ENCODE measurements around the gene CELF2.

The CELF2 gene

DNA sequence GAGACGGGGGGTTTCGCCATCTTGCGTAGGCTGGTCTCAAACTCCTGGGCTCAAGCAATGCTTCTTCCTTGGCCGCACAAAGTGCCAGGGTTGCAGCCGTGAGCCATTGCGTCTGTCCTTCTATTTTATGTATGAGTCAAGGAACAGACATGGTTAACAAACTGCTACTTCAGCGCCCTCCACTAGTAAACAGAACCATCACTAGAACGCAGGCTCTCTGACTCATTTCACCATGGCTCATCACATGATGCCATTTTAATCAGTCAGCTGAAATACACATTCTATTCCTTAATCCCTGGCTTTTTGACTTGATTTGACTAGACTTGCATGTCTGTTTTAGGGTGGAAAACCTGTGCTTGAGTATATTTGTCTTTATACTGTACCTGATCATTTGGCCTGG is 41.3 kb downstream of the CELF2 start:
- no peak for DNase-seq (ENCODE audit: low read depth in 3 of 3)

DNA sequence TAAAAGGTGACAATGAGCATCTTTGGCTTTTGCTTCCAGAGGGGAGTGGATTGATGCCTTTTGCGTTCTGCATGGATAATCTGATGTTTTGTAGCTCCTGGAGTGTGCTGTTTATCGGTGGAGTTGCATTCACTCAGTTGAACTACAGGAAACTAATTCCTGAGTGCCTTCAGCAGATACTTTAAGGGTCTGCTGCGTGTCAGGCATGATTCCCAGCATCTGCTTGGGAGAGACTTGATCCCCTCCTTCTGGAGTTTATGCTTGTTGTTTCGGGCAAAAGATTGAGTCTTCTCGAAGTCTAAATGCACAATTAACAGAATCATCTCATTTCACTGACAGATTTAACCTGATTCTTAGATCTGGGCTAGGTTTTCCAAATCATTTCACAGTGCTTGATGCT is 46.2 kb downstream of the CELF2 start:
- no peak for DNase-seq (ENCODE audit: low read depth in 3 of 3)

DNA sequence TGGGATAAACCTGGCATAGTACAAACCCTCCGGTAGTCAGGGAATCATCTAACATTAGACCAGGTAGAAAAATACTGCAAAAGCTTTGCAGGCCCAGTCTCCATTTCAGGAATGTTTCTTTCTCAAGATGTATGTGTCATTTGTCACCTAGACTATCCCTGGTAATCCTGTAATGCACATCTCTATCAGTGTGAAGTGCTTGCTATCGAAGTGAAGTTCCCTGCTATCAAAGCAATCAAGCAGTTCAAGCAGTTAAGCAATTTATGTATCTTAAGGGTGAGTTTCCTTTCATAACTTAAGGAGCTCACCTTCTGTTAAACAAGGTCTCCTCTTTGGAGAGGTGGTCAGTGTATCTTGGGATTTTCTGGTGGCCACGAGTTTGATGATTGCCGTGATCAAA is 47.2 kb downstream of the CELF2 start:
- no peak for DNase-seq (ENCODE audit: low read depth in 3 of 3)

DNA sequence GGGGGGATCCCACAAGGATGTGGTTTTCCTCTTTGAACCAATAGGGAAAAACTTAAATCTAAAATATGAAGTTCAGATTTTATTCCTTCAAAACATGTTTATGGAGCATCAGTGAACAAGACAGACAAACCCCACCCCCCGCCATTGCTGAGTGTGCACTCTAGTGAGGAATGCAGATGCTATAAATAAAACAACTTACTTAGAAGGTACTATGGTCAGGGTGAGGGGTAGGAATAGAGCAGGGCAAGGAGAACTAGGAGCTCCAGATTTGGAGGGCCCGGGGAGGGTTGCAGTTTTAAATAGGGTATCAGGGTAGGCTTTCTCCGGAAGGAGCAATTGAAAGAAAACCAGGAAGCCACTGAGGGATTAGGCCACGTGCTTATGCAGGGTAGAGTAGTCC is 47.9 kb downstream of the CELF2 start:
- no peak for DNase-seq (ENCODE audit: low read depth in 3 of 3)

DNA sequence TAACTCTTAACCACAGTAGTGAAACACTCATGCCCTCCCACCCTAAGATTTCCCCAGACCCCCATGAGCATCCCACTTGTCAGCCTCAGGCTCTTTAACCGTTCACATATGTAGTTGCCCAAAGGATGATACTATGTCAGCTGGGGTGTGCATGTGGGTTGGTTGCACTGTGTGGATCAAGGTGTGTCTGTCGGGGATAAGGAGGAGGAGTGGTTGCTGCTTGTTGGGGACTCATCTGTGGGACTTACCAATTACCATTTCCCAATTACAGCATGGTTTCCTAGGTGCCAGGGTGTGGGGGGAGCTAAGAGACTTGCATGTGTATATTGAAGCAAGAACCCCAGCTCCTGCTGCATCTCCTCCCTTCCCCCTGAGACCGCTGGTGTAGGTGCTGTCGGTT is 48.8 kb downstream of the CELF2 start:
- no peak for DNase-seq (ENCODE audit: low read depth in 3 of 3)

DNA sequence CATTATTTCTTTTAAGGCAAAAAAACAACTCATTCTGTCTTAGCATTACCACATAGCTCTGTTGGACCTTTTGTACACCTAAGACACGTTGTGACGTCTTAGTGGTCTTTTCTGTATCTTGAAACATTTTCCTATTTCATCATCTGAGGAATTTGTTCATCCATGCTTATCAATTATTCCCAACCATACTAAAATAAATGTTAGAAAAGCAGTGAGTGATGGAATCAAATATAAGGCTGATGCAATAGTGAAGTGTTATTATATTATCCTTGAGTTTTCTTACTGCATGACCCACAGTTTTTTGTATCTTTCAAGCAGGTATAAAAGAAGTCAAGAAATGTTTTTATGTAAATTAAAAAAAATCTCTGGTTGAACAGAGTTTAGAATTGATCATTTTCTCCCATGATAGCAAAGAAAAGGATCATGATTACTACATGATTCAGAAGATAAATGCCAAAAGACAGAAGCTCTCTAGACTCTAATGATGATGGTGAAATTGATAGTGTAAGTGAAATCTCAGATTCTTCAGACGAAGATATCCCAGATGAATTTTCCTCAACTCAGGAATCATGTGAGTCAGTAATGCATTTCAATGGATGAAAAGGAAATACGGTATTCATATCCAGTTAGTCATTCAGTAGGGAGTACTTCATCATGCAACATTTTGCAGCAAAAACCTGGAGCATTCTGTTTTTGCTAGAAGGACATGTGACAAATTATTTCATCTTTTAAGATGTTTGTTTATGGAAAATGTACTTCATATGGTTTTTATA is 51.4 kb downstream of the CELF2 start:
- DNase-seq (ENCODE audit: low read depth in 3 of 3) = no peak

DNA sequence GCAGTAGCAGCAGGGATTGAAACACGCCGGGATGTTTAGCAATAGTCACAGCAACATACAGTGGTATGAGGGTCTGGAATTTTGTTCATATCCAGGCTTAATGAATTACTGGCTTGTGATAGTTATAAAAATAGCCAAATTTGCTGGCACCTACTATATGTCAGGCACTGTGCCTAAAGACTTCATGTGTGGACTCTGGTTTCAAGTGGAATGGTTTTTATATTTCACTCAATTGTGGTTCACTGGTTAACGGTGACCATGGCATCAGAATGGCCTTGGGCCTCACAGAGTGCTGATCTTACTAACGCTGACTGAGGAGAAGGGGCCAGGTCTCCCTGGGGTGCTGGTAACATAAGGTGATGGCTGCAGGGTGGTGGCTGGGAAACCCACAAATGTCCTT is 55.7 kb downstream of the CELF2 start:
- no peak for DNase-seq (ENCODE audit: low read depth in 3 of 3)

DNA sequence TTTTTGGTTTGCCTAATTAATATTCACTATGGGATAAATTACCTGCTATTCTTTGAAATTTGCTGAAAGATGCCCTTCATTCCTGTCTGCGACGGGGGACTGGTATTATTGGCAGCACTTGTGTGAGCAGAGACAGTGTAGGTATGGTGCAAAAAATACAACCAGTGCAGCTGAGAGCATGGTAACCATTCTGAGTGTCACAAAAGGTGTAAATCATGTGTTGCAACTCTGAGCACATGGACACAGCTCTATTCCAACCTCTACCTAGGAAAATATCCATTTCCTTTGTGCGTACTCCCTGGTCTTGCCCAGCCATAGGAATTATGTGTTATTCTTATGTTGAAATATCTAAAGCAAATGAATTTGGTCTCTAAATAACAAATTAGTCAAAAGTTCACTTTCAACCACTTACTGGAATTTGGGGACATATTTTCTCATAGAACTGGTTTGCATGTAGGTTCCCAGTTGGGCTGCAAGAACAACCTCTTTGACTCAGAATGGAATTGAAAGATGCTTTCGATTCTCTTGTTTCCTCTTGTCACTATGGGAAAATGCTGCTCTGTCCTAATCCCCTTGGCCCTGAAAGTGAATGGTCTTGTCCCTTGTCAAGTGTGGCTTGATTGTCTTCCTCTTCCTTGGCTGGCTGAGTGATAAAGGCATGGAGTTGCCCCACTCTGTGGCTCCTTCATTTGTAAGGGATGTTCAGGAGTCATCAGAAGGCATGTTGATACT is 57.0 kb downstream of the CELF2 start:
- DNase-seq (ENCODE audit: low read depth in 3 of 3) = no peak

DNA sequence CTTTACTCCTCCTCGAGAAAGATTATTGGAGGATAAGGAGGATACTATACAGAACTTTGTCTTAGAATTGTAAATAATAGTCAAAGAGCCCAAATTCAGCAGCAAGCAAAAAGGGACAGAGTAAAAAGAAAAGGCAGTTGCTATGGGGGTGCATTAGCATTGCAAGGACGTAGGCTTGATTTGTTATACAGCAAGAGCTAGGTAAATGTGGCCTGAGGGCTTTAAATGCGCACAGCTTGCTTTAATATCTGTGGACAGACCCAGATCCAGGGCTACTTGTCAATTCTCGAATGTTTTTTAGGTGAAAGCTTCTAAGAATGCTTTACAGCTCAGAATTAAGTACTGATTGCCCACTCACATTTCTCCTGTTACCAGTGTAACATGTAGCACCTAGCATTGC is 58.5 kb downstream of the CELF2 start:
- no peak for DNase-seq (ENCODE audit: low read depth in 3 of 3)

DNA sequence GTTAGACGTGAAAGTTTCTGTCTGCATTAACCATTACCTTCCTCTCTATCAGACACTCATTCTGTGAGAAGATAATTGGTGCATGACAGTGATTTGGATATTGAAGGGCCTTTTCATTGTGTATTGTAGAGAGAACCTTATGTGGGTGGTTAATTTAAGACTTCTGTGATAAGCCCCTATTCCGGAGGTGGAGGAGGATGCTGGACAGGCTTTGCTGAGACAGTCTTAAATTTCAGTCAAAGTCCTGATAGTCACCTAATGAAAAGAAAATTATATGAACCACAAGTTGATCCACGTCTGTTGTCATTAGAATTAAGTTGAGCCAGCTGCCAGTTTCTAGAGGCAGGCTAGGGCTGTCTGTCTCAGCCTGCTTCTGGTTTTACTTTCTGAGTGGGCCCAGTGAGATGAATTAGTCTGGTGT is 62.9 kb downstream of the CELF2 start:
- DNase-seq (ENCODE audit: low read depth in 3 of 3) = no peak

DNA sequence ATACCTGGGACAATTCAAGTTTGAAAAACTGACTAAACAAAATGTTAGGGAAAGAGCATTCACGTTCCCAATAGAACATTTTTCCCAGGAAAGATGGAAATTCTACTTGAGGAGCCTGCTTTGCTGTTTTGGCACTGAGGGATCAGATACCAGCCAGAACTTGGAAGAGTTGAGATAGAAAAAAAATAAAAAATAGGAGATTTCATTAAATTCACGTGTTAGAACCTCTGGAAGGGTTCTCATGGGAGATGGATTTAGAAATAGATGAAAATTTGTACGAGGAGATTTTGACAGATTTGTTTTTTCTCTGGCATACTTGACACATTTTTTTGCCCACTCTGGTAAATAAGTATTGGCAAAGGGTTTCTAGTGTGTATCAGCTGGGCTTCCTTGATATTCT is 63.7 kb downstream of the CELF2 start:
- no peak for DNase-seq (ENCODE audit: low read depth in 3 of 3)

DNA sequence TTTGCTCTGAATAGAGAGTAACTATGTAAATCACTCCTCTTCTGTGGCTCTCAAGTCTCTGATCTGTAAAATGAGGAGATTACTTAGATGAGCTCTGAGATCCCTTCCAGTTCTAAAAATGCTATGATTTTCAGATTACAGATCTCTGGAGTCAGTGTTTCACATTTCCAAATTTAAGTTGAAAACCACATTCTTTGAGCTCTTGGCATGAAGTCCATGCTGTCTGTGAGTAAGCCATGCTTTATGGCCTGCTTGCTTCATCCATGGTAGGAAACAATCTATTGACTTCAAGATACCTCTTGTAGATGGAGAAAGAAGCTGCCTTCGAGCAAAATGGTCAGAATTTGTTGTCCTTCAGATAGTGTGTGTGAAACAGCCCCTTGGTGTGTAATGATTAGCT is 64.9 kb downstream of the CELF2 start:
- DNase-seq (ENCODE audit: low read depth in 3 of 3) = no peak

DNA sequence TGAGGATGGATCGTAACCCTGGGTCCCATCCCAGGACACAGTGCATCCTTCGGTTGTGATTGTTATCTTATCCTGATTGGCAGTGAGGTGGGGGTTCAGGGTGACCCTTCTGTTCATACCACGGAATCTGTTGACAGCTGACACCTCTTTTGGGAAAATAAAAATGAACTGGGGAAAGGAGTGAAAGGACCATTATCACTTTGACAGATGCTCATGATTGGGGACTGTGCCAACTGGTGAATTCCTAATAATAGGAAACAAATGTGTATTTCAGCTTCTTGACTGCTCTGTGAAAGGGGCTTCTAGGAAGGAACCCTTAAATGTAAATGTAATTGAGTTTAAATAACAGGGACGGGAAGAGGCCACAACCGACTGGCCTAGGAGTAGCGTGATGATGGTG is 65.4 kb downstream of the CELF2 start:
- DNase-seq (ENCODE audit: low read depth in 3 of 3) = no peak

DNA sequence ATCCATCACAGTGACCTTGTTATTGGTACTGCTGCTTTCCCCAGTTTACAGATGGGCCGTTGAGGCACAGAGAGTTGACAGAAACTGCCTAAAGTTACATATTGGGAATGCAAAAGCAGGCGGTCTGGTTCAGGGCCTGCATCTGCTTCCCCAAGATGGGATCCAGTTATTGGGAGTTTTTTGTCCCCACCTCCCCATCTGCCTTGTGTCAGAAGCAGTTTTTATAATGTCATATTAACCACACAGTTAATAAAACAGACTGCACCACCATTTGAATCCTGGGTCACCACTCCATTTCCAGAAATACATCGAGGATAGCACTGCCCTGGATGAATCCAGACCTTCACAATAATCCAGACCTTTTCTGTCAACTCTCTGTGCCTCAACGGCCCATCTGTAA is 67.9 kb downstream of the CELF2 start:
- DNase-seq (ENCODE audit: low read depth in 3 of 3) = no peak

DNA sequence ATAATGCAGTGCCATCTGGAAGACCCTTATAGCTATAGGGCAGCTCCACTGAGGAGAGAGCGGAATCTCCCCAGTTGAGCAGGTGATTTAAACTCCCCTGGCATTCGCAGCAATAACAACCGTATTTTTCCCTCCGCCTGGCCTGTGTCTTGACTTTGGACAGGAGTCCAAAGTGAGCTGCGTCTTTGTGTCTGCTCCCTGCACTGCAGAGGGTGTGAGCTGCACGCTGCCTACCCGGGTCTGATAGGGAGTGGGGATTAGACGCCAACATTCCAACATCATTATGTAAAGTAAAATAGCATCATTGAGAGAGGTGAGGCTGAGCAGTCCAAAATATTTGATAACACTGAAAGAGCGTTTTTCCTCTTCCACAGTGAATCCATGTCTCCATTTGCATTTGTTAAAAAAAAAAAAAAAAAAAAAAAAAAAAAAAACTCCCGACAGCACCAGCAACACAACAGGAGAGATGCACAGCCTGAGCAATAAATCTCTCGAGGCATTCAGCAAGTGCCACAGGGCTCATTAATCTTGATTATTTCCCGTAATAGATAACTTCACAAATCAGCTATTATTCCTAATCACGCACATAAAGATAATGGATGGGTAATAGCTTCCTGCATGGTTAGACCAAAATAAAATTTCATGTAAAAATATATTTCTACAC is 68.6 kb downstream of the CELF2 start:
- no peak for DNase-seq (ENCODE audit: low read depth in 3 of 3)

DNA sequence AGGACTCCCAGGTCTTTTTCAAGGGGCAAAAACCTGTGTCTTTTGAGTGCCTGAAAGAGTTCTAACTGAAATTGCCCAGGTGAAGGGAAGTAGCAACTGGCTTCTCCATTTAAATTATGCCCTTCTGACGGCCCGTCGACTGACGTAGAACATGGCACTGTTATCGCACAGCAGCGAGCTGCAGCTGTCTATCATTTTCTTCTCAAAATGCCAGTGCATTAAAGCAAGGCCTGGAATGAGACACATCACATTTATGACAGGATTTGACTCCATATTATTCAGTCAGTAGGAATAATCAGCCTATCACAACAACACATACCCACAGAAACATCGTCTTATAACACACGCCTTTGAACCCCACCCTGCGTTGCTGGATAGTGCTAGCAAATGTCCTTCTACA is 69.7 kb downstream of the CELF2 start:
- DNase-seq (ENCODE audit: low read depth in 3 of 3) = no peak

DNA sequence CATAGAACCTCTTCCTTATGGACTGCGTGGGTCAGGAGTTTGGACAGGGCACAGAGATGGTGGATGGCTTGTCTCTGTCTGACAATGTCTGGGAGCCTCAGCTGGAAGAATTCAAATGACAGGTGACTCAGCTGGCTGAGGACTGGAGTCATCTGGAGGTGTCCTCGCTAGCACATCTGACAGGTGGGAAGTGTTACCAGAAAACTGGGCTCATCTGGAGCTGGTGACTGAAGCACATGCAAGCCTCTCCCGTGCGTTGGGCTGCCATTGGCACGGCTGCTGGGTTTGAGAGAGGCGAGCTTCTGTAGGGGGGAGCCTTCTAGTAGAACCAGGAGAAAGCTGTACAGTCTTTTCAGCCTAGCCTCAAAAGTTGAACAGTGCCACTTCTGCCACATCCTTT is 71.0 kb downstream of the CELF2 start:
- no peak for DNase-seq (ENCODE audit: low read depth in 3 of 3)

DNA sequence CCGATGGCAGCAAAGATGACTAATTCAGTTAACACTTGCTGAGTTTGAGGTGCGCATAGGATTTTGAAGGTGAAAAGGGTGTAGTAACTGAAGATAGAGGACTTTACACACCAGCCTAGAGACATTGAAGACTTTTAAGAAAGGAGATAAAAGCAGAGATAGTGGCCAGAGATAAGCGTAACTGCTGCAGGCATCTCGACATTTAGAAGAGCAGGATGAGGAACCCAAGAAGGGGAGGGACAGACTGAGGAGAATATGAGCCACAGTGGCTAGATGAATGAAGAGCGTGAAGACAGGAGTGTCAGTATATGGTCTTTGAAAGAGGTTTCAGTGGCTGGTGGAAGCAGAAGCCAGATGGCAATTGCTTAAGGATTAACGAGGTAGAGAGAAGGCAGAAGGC is 71.6 kb downstream of the CELF2 start:
- DNase-seq (ENCODE audit: low read depth in 3 of 3) = no peak

DNA sequence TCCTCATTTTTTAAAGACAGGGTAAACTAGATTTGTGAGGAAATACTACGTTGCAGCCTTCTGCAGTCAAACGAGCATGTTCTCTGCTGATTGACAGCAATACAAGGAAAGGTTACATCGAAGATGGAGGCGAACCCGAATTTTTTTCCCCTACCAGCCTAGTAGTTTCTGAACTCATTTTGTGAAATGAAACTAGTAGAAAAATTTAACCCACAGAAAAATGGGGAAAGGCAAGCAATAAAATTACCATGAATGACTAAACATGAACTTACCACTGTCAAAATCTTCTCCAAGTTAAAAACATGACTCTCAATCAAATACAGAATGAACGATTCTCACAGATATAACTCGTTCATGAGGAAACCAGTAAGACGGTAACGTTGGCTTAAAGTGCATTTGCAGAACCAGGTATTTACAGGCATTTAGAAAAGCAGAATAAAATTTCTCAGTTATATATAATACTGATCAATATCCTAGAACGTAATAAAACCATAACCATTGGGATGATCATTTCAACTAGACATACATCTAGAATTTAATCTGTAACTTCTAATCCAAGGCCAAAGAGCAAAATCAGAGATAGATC is 73.9 kb downstream of the CELF2 start:
- no peak for DNase-seq (ENCODE audit: low read depth in 3 of 3)

DNA sequence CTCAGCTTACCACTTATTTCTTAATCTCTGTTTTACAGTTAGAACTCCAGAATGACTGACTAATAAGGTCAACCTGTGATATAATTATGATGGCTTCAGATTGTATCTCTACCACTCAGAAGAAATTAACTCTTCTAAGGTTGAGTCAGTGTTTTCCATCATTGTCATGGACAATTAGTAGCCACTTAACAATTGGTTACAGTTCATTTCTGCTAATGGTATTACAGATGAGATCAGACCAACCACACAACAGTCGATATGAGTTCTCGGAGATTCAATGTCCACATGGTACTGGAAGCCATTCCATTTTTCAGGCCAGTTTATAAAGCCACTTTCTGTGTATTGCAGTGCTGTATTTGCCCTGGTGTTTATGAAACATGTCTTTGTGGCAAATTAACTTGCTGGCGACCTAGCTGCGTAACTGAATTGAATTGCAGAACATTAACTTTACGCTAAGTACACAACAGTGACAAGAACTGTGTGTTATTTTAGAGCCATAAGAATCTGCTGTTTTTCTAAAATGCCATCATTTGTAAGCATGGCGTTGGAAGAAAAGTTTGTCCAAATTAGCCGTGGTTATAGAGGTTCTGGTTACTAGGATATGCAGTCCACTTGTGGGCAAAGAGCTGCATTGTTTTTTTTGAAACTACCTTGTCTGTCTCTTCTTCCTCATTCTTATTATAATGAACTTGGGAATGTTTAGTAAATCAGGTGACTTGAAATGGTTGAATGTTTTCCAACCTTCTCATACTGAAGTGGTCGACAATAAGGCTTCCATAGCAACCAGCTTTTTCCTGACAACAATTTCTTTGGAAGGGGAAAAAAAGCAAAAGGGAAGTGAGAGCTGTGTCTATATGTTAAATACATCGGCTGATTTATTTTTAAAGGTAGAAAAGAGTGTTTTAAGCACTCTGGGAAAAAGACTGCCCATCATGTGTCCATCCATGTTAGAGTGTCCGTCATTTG is 76.4 kb downstream of the CELF2 start:
- DNase-seq (ENCODE audit: low read depth in 3 of 3) = no peak

DNA sequence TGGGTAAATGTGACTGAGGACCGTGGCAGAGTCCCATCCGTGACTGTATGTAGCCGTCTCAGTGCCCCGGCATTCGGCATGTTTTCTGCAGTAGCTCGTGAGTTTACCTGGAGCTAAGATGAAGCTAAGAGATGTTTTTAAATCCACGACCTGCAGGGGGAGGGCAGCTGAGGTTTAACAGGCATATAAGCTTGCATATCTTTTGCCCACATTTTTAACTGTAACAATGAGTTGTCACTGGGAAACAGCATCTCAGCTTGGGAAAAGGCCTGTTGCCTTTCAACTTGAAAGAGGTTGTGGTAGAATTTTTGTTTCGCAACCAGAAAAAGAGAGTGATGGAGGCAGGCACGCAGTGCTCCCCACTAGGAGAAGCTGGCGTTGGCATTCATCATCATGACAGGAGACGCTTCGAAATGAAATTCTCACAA is 77.7 kb downstream of the CELF2 start:
- no peak for DNase-seq (ENCODE audit: low read depth in 3 of 3)
